ENCODE data around the gene ARMH3. TPM values are rescaled to one million over a fixed set of nuclear protein-coding genes. Genes with fewer than 3 reads are reported as not detected.
"Not testable (repeated sequence)": the region's sequence is repeated elsewhere in the genome, so short reads cannot be mapped to it uniquely, and the experiment has no call there.

Gene ARMH3
- total RNA-seq, 1 donor from 2014 or later: 4.5 TPM

GRCh38 chr10:102040305-102041050 lies 15.5 kb downstream of the ARMH3 start:
- Histone ChIP-seq H3K4me3 (no peak overlapping the region), H3K9me3 (no peaks in the 10 kb centered on the region), H3K27ac (no peak overlapping the region), H3K27me3 (no peaks in the 10 kb centered on the region), H3K4me1 (no peaks in the 10 kb centered on the region), H3K36me3 (peaks cover 26 to 27% of the 10 kb centered on the region in 2 donors)
- intact Hi-C loops (cut with DNase I): no loop called here
- no peak for TF ChIP-seq CTCF (IDR thresholded peaks at IDR 0.05)
- no peak for DNase-seq (ENCODE audit: low spot score in 2 of 2)

GRCh38 chr10:102038410-102038809 lies 17.6 kb downstream of the ARMH3 start:
- Histone ChIP-seq H3K27me3 (no peaks in the 10 kb centered on the region), H3K4me1 (no peaks in the 10 kb centered on the region), H3K27ac (no peak overlapping the region), H3K9me3 (no peaks in the 10 kb centered on the region), H3K4me3 (no peak overlapping the region), H3K36me3 (peaks cover 37 to 39% of the 10 kb centered on the region in 2 donors)
- intact Hi-C loops (cut with DNase I): no loop called here
- no peak for TF ChIP-seq CTCF (IDR thresholded peaks at IDR 0.05)
- DNase-seq (ENCODE audit: low spot score in 2 of 2): no peak

GRCh38 chr10:102035807-102036206 lies 20.2 kb downstream of the ARMH3 start:
- H3K4me1 ChIP-seq; H3K27ac ChIP-seq; DNase-seq (ENCODE audit: low spot score in 2 of 2); H3K4me3 ChIP-seq; H3K9me3 ChIP-seq; intact Hi-C loops (cut with DNase I); H3K27me3 ChIP-seq: not testable (repeated sequence)
- H3K36me3 ChIP-seq: peaks cover 58 to 59% of the 10 kb centered on the region in 2 donors

- H3K9me3 ChIP-seq: no peaks in the 10 kb centered on the region
- H3K4me3 ChIP-seq: no peak overlapping the region
- no peaks in the 10 kb centered on the region for H3K4me1 ChIP-seq
- intact Hi-C loops (cut with DNase I): no loop called here
- H3K27ac ChIP-seq: no peak overlapping the region
- H3K36me3 ChIP-seq: peaks cover 65 to 69% of the 10 kb centered on the region in 2 donors
- no peak for TF ChIP-seq CTCF (IDR thresholded peaks at IDR 0.05)
- DNase-seq (ENCODE audit: low spot score in 2 of 2): no peak
- no peaks in the 10 kb centered on the region for H3K27me3 ChIP-seq
Measured at GRCh38 chr10:102033787-102034186, 22.2 kb downstream of the ARMH3 start.

- H3K36me3 ChIP-seq: peaks cover 85 to 86% of the 10 kb centered on the region in 2 donors
- no peaks in the 10 kb centered on the region for H3K4me1 ChIP-seq
- no peak for TF ChIP-seq CTCF (IDR thresholded peaks at IDR 0.05)
- no peaks in the 10 kb centered on the region for H3K27me3 ChIP-seq
- no peaks in the 10 kb centered on the region for H3K9me3 ChIP-seq
- no peak for DNase-seq (ENCODE audit: low spot score in 2 of 2)
- intact Hi-C loops (cut with DNase I): no loop called here
- no peak overlapping the region for H3K27ac ChIP-seq
- H3K4me3 ChIP-seq: no peak overlapping the region
Measured at GRCh38 chr10:102027261-102027660, 28.7 kb downstream of the ARMH3 start.

- Histone ChIP-seq H3K4me3 (no peak overlapping the region), H3K27ac (no peak overlapping the region), H3K36me3 (peaks cover 69 to 82% of the 10 kb centered on the region in 2 donors), H3K27me3 (no peaks in the 10 kb centered on the region), H3K9me3 (no peaks in the 10 kb centered on the region), H3K4me1 (no peaks in the 10 kb centered on the region)
- intact Hi-C loops (cut with DNase I): no loop called here
- DNase-seq (ENCODE audit: low spot score in 2 of 2): no peak
- TF ChIP-seq CTCF (IDR thresholded peaks at IDR 0.05): no peak
Measured at GRCh38 chr10:102024799-102025198, 31.2 kb downstream of the ARMH3 start.

All from ascending aorta (tissue), 2 donors.